HG03280 (cell line): ENCODE measurements around the gene SSRP1.
A peak's percentile ranks its signal among the peaks of the same experiment; 100 is the strongest.

Experiments
- ATAC-seq: cut with Tn5 transposase; IDR thresholded peaks from one replicate; pipeline ENCODE4 v1.9.1; 2021; ENCODE audit warnings: mild to moderate bottlenecking, moderate library complexity; ENCODE audit not compliant: unreplicated experiment

Gene SSRP1

GRCh38 chr11:57318178-57318577 is 17.5 kb downstream of the SSRP1 start:
- ATAC-seq, result no peak

- ATAC-seq, result no peak
Observed at GRCh38 chr11:57316017-57316416, 19.7 kb downstream of the SSRP1 start.

- no peak for ATAC-seq
Observed at GRCh38 chr11:57315491-57315890, 20.2 kb downstream of the SSRP1 start.

- ATAC-seq, result no peak
Observed at GRCh38 chr11:57314221-57314973, 21.3 kb downstream of the SSRP1 start.

- no peak for ATAC-seq
Observed at GRCh38 chr11:57313788-57314135, 21.9 kb downstream of the SSRP1 start.

- ATAC-seq, result no peak
Observed at GRCh38 chr11:57313071-57313787, 22.5 kb downstream of the SSRP1 start.

GRCh38 chr11:57312511-57313021 is 23.1 kb downstream of the SSRP1 start:
- no peak for ATAC-seq

GRCh38 chr11:57311109-57311936 is 24.4 kb downstream of the SSRP1 start:
- peak; percentile 62 for ATAC-seq

GRCh38 chr11:57310630-57311086 is 25.0 kb downstream of the SSRP1 start:
- ATAC-seq, result no peak

- no peak for ATAC-seq
Observed at GRCh38 chr11:57310091-57310490, 25.6 kb downstream of the SSRP1 start.

GRCh38 chr11:57309106-57310059 is 26.3 kb downstream of the SSRP1 start:
- no peak for ATAC-seq

GRCh38 chr11:57308426-57309060 is 27.1 kb downstream of the SSRP1 start:
- ATAC-seq, result no peak

- no peak for ATAC-seq
Observed at GRCh38 chr11:57307666-57308270, 27.9 kb downstream of the SSRP1 start.

GRCh38 chr11:57306940-57307565 is 28.6 kb downstream of the SSRP1 start:
- ATAC-seq, result no peak

- no peak for ATAC-seq
Observed at GRCh38 chr11:57306161-57306876, 29.4 kb downstream of the SSRP1 start.

- no peak for ATAC-seq
Observed at GRCh38 chr11:57305523-57305922, 30.2 kb downstream of the SSRP1 start.

GRCh38 chr11:57303990-57304579 is 31.6 kb downstream of the SSRP1 start:
- ATAC-seq, result no peak
